A549 (cell line): Measurements from ENCODE around the gene SRL. TPM values are rescaled to one million over a fixed set of nuclear protein-coding genes. Genes with fewer than 3 reads are reported as not detected.

Experiments
- ATAC-seq, 2 experiments: fragments of 200-7000 bp in 1 of 2; fragments of >200 bp in 1 of 2; cut with Nextera tagmentation in 1 of 2; cut with Tn5 transposase in 1 of 2; 3 replicates each; pipeline versions ENCODE4 v1.8.0 to v1.9.1; 2018 to 2020; ENCODE audit warnings: mild to moderate bottlenecking in 1 of 2, moderate library complexity in 1 of 2
- CTCF ChIA-PET: fragments of 300-600 bp; sonication (Branson Sonifier 250); formaldehyde crosslinking; extraction: SDS; loops from one replicate; lab custom pipeline; 2021; ENCODE audit warnings: antibody characterized with exemption, inconsistent platforms; lab: Yijun Ruan, JAX
- POLR2A ChIA-PET: fragments of 350-600 bp; formaldehyde crosslinking; extraction: SDS; loops from one replicate; lab custom pipeline; 2021; ENCODE audit warnings: antibody characterized with exemption, inconsistent platforms; lab: Yijun Ruan, JAX
- DNase-seq, 2 experiments: peaks; one replicate each; pipeline versions ENCODE4 v3.0.0 to v3.0.0-alpha.2; 2011 to 2016; ENCODE audit warnings: low read depth in 1 of 2, low spot score in 1 of 2
- FAIRE-seq: peaks from 2 replicates; lab custom pipeline; 2011; peaks lifted over from hg19 to GRCh38; lab: Jason Lieb, UNC
- H3K27ac ChIP-seq, 2 experiments: fragments of >200 bp; sonication (Bioruptor Twin); formaldehyde crosslinking; 3 replicates each; pipeline ENCODE4 v1.5.1; 2016 to 2017
- H3K4me1 ChIP-seq: fragments of >200 bp; sonication (Bioruptor Twin); formaldehyde crosslinking; 3 replicates; pipeline ENCODE4 v1.6.1; 2016
- H3K4me2 ChIP-seq: fragments of >200 bp; sonication (Bioruptor Twin); formaldehyde crosslinking; 3 replicates; pipeline ENCODE4 v1.6.1; 2016
- H3K4me3 ChIP-seq: fragments of >200 bp; sonication (Bioruptor Twin); formaldehyde crosslinking; 3 replicates; pipeline ENCODE4 v1.5.1; 2016
- H3K9me3 ChIP-seq: fragments of >200 bp; sonication (Bioruptor Twin); formaldehyde crosslinking; 3 replicates; pipeline ENCODE4 v1.6.1; 2016
- FOSB ChIP-seq: fragments of 250-450 bp; sonication (Bioruptor Pico); IDR thresholded peaks from 2 replicates; pipeline ENCODE4 v1.5.0; 2020; ENCODE audit warnings: mild to moderate bottlenecking, moderate library complexity
- FOSL2 ChIP-seq, 2 experiments: fragments of 450-650 bp in 1 of 2; fragments of >200 bp in 1 of 2; sonication (Bioruptor Twin) in 1 of 2; formaldehyde crosslinking; IDR thresholded peaks; 2 replicates each; pipeline versions ENCODE4 v1.5.0 to v1.6.1; 2016 to 2020; ENCODE audit warnings: mild to moderate bottlenecking in 1 of 2, moderate library complexity in 1 of 2
- HEYL ChIP-seq: fragments of 250-450 bp; sonication (Bioruptor Pico); IDR thresholded peaks from 2 replicates; pipeline ENCODE4 v1.8.0; 2021; ENCODE audit warnings: mild to moderate bottlenecking, moderate library complexity
- HOXB13 ChIP-seq: fragments of 250-450 bp; sonication (Bioruptor Pico); IDR thresholded peaks from 2 replicates; pipeline ENCODE4 v1.5.0; 2020; ENCODE audit warnings: low read depth, mild to moderate bottlenecking, moderate library complexity
- KDM1A ChIP-seq: fragments of 200-600 bp; sonication (generic); IDR thresholded peaks from 2 replicates; pipeline ENCODE4 v1.6.1; 2016; ENCODE audit warnings: low read depth, mild to moderate bottlenecking
- MAX ChIP-seq: IDR thresholded peaks from 2 replicates; pipeline ENCODE4 v1.6.1; 2012
- NFE2L2 ChIP-seq: fragments of 150-350 bp; conservative IDR thresholded peaks from 2 replicates; pipeline ENCODE4 v1.6.1; 2014; ENCODE audit warnings: low read length
- NPAS2 ChIP-seq: fragments of 250-450 bp; sonication (Bioruptor Pico); IDR thresholded peaks from 2 replicates; pipeline ENCODE4 v1.8.0; 2022; ENCODE audit warnings: mild to moderate bottlenecking, moderate library complexity, borderline replicate concordance
- POLR2A ChIP-seq: IDR thresholded peaks from 2 replicates; pipeline ENCODE4 v1.6.1; 2012; ENCODE audit warnings: mild to moderate bottlenecking, low read length
- TFCP2L1 ChIP-seq: fragments of 250-450 bp; sonication (Bioruptor Pico); IDR thresholded peaks from 2 replicates; pipeline ENCODE4 v1.5.0; 2021; ENCODE audit warnings: mild to moderate bottlenecking
- TP53 ChIP-seq: fragments of 250-450 bp; sonication (Bioruptor Pico); IDR thresholded peaks from 2 replicates; pipeline ENCODE4 v1.5.0; 2021; ENCODE audit warnings: mild to moderate bottlenecking, moderate library complexity
- ZC3H11A ChIP-seq: fragments of 450-650 bp; IDR thresholded peaks from 2 replicates; pipeline ENCODE4 v1.6.1; 2014; ENCODE audit warnings: antibody characterized with exemption, mild to moderate bottlenecking
- WGBS: methylation state at CpG from one replicate; pipeline ENCODE4 v1.1.6; 2017; ENCODE audit errors: missing lambda C conversion rate; 5-methylcytosine and 5-hydroxymethylcytosine counted together
- polyA plus RNA-seq, 4 experiments: library from polyadenylated mRNA; depleted of rRNA in 3 of 4; stranded (reverse); fragments of >200 nt; fragmentation: RNase III in 1 of 4; extraction: RNeasy Plus Mini Kit Qiagen cat#74134 plus additional on column Dnase treatment in 1 of 4; gene quantifications; 2 replicates in 3 of 4; 3 replicates in 1 of 4; pipeline ENCODE4 v1.2.3, GENCODE V29; 2011 to 2017
- TF ChIP-seq, protein P1 (sequence below): fragments of >200 bp; sonication (Bioruptor Twin); formaldehyde crosslinking; IDR thresholded peaks from 3 replicates; pipeline ENCODE4 v1.5.1; 2016
- TF ChIP-seq, protein P2 (sequence below): fragments of 250-450 bp; sonication (Bioruptor Pico); IDR thresholded peaks from 2 replicates; pipeline ENCODE4 v1.5.0; 2021; ENCODE audit warnings: mild to moderate bottlenecking, moderate library complexity, borderline replicate concordance
- TF ChIP-seq, protein P3 (sequence below): fragments of >200 bp; sonication (Bioruptor Twin); formaldehyde crosslinking; IDR thresholded peaks from 2 replicates; pipeline ENCODE4 v1.6.1; 2016
- TF ChIP-seq, protein P4 (sequence below): fragments of >200 bp; sonication (Bioruptor Twin); formaldehyde crosslinking; IDR thresholded peaks from 3 replicates; pipeline ENCODE4 v1.6.1; 2016

Gene SRL
- polyA plus RNA-seq, 2 of the 4 experiments (the other 2 are of a cell fraction): 0.03 TPM; not detected in 1

DNA sequence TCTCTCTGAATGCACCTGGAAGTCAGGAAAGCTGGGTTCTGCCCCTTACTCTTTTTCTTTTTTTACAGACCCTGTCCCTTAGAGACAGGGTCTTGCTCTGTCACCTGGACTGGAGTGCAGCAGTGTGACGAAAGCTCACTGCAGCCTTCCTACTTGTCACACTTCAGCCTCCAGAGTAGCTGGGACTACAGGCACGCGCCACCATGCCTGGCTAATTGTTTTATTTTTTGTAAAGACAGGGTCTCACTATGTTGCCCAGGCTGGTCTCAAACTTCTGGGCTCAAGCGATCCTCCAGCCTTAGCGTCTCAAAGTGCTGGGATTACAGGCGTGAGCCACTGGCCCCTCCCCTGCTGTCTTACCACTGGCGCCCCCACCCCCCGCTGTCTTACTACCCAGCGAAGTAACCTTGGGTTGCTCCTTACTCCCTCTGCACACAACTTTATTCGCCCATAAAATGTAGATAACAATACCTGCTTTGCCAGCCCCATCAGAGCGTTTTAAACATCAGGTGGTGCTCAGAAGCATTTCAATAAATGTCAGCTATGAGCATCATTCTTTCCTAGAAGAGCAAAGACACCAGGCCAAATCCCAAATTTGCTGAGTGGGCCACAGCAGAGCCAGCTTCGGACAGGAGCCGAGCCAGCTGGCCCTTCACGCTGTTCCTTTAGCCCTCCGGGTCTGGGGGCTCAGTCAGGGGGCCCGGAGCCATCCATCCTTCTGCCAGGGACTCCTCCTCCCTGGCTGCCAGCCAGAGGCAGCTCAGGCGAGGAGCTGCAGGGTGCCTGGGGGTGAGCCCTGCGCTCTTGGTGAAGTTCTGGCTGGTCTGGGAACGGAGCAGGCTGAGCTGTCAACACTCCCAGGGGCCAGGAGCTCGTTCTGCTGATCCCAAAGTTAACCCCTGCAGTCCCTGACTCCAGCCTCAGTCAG is 24.4 kb downstream of the SRL start (continued):
- TF ChIP-seq, protein P1, sequence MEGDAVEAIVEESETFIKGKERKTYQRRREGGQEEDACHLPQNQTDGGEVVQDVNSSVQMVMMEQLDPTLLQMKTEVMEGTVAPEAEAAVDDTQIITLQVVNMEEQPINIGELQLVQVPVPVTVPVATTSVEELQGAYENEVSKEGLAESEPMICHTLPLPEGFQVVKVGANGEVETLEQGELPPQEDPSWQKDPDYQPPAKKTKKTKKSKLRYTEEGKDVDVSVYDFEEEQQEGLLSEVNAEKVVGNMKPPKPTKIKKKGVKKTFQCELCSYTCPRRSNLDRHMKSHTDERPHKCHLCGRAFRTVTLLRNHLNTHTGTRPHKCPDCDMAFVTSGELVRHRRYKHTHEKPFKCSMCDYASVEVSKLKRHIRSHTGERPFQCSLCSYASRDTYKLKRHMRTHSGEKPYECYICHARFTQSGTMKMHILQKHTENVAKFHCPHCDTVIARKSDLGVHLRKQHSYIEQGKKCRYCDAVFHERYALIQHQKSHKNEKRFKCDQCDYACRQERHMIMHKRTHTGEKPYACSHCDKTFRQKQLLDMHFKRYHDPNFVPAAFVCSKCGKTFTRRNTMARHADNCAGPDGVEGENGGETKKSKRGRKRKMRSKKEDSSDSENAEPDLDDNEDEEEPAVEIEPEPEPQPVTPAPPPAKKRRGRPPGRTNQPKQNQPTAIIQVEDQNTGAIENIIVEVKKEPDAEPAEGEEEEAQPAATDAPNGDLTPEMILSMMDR: no peak
- TF ChIP-seq TP53 (CRISPR knock-in tag) (no peak), POLR2A (no peak)

DNA sequence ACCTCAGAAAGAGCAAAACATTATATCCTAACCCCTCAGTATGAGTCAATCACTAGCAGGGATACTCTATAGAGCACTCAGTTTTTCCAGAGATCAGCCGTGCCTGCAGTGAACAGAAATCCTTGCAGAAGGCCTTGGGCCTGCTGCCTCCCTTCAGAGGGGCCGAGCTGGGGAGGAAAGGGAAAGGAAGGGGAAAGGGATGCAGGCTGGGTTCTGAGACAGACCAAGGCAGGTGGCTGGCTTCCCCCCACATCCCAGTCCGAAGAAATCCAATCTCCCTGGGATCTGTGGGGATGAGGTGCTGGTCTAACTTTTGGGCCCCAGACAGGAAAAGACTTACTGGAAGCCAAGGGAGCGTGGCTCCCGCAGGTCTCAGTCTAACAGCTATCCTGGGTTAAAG is 25.3 kb downstream of the SRL start:
- Histone ChIP-seq H3K4me3 (no peak overlapping the region), H3K4me2 (no peak overlapping the region), H3K27ac (peak overlapping the region in 1 of 2 experiments; percentile 52; a peak in 2 of 6 replicates), H3K4me1 (peaks cover 24% of the 10 kb centered on the region), H3K9me3 (no peaks in the 10 kb centered on the region)
- WGBS: 83% methylated on average over 5 of the region's 5 CpGs
- TF ChIP-seq FOSB (CRISPR knock-in tag) (no peak), NFE2L2 (no peak), TFCP2L1 (no peak)
- DNase-seq: no peak
- CTCF ChIA-PET: interaction anchor here (1.4 to 3.2 kb wide), 3 partner anchors 14 to 37 kb away, joined by 5 to 18 read pairs (median 10); no protein-coding TSS in a partner anchor
- FAIRE-seq: no peak
- no peak for ATAC-seq
- POLR2A ChIA-PET: interaction anchor here (1.0 kb wide), 1 partner anchor 36 kb away, joined by 3 read pairs; no protein-coding TSS in a partner anchor

GRCh38 chr16:4215106-4215505 is 26.8 kb downstream of the SRL start:
- POLR2A ChIA-PET: no interaction called here
- WGBS: 90% methylated on average over 2 of the region's 2 CpGs
- TF ChIP-seq NPAS2 (CRISPR knock-in tag) (no peak), KDM1A (no peak), HOXB13 (no peak), HEYL (CRISPR knock-in tag) (no peak), ZC3H11A (no peak)
- TF ChIP-seq, protein P2, sequence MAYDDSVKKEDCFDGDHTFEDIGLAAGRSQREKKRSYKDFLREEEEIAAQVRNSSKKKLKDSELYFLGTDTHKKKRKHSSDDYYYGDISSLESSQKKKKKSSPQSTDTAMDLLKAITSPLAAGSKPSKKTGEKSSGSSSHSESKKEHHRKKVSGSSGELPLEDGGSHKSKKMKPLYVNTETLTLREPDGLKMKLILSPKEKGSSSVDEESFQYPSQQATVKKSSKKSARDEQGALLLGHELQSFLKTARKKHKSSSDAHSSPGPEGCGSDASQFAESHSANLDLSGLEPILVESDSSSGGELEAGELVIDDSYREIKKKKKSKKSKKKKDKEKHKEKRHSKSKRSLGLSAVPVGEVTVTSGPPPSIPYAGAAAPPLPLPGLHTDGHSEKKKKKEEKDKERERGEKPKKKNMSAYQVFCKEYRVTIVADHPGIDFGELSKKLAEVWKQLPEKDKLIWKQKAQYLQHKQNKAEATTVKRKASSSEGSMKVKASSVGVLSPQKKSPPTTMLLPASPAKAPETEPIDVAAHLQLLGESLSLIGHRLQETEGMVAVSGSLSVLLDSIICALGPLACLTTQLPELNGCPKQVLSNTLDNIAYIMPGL (CRISPR knock-in tag): no peak
- Histone ChIP-seq H3K4me2 (no peak overlapping the region), H3K4me1 (peaks cover 24% of the 10 kb centered on the region), H3K27ac (peak overlapping the region; percentile 16 to 82; a peak in 3 of 6 replicates), H3K4me3 (no peak overlapping the region), H3K9me3 (no peaks in the 10 kb centered on the region)
- no peak for FAIRE-seq
- no peak for ATAC-seq
- no peak for DNase-seq
- CTCF ChIA-PET: interaction anchor here (0.9 to 2.9 kb wide), 2 partner anchors 38 to 234 kb away, joined by 3 to 15 read pairs; no protein-coding TSS in a partner anchor

GRCh38 chr16:4214215-4214621 is 27.7 kb downstream of the SRL start:
- DNase-seq (peak; percentile 40 to 52), FAIRE-seq (no peak), ATAC-seq (peak; percentile 18 to 58; a peak in 3 of 6 replicates)
- POLR2A ChIA-PET: interaction anchor here (1.4 kb wide), 1 partner anchor 39 kb away, joined by 5 read pairs; no protein-coding TSS in a partner anchor
- H3K9me3 ChIP-seq: no peaks in the 10 kb centered on the region
- CTCF ChIA-PET: interaction anchor here (0.7 to 2.9 kb wide), 4 partner anchors 9 to 39 kb away, joined by 3 to 15 read pairs (median 4); no protein-coding TSS in a partner anchor
- H3K4me2 ChIP-seq: peak overlapping the region; percentile 48
- peaks cover 24% of the 10 kb centered on the region for H3K4me1 ChIP-seq
- no peak overlapping the region for H3K4me3 ChIP-seq
- TF ChIP-seq, protein P3, sequence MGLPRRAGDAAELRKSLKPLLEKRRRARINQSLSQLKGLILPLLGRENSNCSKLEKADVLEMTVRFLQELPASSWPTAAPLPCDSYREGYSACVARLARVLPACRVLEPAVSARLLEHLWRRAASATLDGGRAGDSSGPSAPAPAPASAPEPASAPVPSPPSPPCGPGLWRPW: no peak
- TF ChIP-seq, protein P4, sequence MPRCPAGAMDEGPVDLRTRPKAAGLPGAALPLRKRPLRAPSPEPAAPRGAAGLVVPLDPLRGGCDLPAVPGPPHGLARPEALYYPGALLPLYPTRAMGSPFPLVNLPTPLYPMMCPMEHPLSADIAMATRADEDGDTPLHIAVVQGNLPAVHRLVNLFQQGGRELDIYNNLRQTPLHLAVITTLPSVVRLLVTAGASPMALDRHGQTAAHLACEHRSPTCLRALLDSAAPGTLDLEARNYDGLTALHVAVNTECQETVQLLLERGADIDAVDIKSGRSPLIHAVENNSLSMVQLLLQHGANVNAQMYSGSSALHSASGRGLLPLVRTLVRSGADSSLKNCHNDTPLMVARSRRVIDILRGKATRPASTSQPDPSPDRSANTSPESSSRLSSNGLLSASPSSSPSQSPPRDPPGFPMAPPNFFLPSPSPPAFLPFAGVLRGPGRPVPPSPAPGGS: no peak
- TF ChIP-seq FOSL2 (IDR thresholded peaks at IDR 0.05) (no peak), FOSL2 (CRISPR knock-in tag; IDR thresholded peaks at IDR 0.05) (peak; percentile 36), MAX (peak; percentile 51; the same call in 1 of the 2 replicates), HEYL (CRISPR knock-in tag) (no peak)
- 53% methylated on average over 7 of the region's 7 CpGs for WGBS
- H3K27ac ChIP-seq: peak overlapping the region; percentile 57 to 82
